Cerebellar cortex (tissue), 1 donor: ENCODE data around the gene SFT2D1.
A peak's percentile ranks its signal among the peaks of the same experiment; 100 is the strongest.
"Not testable (repeated sequence)": the region's sequence is repeated elsewhere in the genome, so short reads cannot be mapped to it uniquely, and the experiment has no call there.

Source experiments
- DNase-seq: peaks from one replicate; pipeline ENCODE4 v3.0.0-alpha.2; 2015; ENCODE audit warnings: low spot score

SFT2D1 gene

DNA sequence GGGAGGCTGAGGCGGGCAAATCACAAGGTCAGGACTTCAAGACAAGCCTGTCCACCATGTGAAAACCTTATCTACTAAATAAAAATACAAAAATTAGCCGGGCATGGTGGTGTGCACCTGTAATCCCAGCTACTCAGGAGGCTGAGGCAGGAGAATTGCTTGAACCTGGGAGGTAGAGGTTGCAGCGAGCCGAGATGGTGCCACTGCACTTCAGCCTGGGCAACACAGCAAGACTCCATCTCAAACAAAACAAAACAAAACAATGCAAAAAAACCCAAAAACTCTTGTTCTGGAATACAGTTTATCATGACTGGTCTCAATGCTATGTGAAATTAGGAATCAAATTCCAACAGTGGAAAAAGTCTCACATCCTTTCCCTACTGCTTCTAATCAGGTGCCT is 20.1 kb upstream of the SFT2D1 start:
- DNase-seq, result not testable (repeated sequence)

GRCh38 chr6:166361077-166361429 is 18.7 kb upstream of the SFT2D1 start:
- DNase-seq, result no peak

DNA sequence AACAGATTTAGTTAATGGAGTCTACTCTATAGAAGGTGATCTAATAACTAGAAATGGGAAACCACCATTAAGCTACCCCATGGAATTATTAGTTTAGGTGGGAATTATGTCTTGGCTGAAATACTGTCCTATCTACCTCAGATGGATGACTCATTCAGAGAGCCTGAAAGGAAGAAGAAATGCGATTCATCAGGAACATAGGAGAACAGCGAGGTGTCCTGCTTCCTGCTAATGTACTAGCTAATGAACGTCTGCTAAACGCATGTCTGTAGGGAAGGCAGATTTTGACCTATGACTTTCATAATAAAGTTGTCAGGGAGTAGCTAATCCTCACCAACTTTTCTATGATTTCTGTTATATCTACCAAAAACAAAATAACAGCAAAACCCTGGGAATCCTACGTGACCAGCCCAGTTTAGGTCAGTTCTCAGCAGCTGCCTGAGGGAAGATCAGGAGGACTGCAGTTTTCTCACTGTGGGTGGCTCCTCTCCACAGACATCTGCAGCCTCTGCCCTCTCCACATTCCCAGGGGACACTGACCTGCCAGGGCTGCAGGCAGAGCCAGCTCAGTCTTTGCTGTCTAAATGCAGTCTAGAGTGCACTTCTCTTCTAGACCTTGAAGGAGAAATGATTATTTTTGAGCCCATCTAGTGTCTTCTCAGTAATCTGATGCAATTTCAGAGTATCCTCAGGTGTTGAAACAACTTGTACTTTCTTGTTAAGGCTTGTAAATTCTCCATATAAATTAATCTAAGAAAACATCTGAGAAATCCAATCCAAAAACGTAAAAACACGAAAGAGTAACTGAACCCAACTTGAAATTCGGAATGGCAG is 18.1 kb upstream of the SFT2D1 start:
- DNase-seq, result no peak

GRCh38 chr6:166355552-166355951 is 13.2 kb upstream of the SFT2D1 start:
- no peak for DNase-seq

DNA sequence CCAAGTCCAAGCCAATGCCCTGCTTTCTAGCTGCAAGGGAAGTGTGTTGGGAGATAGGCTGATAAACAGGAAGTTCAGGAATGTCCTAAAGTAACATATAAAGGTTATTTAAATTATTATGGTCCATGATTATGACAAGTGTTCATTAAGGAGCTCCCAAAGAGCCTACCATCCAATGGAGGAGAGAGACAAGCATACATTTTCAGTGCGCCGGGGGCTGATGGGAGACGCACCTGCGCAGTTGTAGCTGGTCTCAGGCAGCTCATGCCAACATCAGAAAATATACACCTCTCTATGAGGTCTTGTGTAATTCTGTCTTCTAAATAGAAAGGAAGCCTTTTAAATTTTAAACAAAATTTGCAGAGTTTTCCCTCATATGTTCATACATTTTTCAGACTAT is 12.6 kb upstream of the SFT2D1 start:
- DNase-seq, result no peak

GRCh38 chr6:166354143-166354542 is 11.8 kb upstream of the SFT2D1 start:
- DNase-seq, result no peak

DNA sequence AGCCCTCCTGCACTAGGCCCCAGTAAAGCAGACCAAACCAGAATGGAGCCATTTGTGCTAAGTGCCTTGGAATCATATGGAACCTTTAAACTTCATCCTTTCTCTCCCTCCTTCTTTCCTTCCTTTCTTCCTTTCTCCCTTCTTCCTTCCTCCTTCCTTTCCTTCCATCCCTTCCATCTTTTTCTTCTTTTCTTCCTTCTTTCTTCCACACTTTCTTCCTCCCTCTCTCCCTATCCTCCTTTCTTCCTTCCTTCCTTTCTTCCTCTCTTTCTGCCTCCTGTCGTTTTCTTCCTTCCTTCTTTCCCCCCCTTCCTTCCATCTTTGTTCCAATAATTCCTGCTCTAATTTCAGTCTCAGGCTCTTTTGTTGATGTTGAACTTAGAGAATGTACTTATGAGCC is 11.2 kb upstream of the SFT2D1 start:
- DNase-seq, result no peak

DNA sequence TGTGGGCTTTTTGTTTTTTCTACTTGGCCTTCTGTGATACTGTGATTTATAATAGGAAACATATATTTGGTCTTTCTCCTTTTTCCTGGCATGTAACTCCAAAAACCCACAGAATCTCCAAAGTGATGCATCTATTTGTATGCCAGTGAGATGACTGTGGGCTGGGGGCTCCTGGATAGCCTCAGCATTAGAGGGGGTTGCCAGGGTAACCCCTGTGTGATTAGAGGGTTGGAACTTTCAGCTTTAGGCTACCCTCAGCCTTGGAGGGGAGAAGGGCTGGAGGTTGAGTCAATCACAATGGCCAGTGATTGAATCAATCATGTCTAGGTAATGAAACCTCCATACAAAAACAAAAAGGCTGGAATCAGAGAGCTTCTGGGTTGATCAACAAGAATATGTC is 10.6 kb upstream of the SFT2D1 start:
- DNase-seq, result no peak

GRCh38 chr6:166351715-166352285 is 9.5 kb upstream of the SFT2D1 start:
- DNase-seq, result no peak

DNA sequence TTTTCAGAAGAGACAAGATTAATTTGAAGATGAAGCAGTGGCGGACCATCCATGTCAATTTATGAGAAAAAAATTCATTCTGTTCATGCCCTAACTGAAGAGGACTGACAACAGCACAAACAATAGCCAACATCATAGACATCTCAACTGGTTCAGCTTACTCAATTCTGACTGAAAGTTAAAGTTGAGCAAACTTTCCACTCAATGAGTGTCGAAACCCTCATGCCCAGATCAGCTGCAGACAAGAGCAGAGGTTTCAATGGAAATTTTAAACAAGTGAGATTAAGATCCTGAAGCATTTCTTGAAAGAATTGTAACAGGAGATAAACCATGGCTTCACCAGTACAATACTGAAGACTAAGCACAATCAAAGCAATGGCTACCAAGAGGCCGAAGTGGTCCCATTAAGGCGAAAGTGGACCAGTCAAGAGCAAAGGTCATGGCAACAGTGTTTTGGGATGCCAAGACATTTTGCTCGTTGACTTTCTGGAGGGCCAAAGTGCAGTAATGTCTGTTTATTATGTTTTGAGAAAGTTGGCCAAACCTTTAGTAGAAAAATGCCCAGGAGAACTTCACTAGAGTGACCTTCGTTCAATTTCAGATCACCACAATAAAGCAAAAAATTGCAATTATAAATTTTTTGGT is 6.1 kb upstream of the SFT2D1 start:
- no peak for DNase-seq

- DNase-seq, result no peak
Measured at GRCh38 chr6:166346965-166347364, 4.6 kb upstream of the SFT2D1 start.

DNA sequence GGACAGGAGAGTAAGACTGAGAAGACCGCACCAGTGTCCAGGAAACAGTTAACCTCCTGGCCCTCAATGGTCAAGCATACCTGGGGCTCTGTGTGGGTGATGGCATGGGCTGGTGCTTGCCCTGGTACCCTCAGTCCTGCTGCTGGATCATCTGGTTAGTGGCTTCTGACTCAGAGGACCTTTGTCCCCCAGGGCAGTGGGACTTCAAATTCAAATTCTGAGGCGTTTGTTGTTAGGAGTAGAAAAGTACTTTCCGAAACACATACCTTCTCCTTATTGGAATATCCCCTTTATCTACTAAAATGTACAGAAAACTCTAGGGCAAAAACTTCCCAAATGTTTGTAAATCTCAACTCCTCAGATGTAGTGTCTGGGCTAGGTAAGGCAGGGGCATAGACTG is 4.1 kb upstream of the SFT2D1 start:
- no peak for DNase-seq

GRCh38 chr6:166345672-166346071 is 3.3 kb upstream of the SFT2D1 start:
- not testable (repeated sequence) for DNase-seq

DNA sequence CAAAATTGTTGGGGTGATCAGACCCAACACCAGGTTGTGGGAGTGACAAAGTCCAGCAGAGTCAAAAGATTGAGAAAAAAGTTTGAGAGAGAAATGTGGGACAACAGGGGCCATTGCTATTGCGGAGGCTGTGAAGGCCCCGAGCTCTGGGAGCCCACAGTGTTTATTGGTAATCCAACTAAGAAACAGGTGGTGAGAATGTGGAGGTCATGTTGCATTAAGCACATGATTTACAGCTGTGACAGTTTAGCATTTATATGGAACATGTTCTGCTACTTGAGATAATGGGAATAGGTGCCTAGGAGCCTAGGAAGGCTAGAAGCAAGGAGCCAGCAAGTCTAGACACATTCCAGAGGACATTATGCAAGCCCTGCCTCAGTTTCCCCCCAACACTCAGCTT is 2.6 kb upstream of the SFT2D1 start:
- DNase-seq, result not testable (repeated sequence)

DNA sequence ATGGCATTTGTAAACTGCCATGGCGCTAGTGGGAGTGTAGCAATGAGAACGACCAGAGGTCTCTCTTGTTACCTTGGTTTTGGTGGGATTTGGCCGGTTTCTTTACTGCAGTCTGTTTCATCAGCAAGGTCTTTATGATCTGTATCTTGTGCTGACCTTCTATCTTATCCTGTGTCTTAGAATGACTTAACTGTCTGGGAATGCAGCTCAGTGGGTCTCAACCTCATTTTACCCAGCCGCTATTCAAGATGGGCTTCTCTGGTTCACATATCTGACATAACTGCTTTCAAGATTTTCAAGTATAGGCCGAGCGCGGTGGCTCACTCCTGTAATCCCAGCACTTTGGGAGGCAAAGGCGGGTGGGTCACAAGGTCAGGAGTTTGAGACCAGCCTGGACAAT is 1.9 kb upstream of the SFT2D1 start:
- DNase-seq, result no peak

DNA sequence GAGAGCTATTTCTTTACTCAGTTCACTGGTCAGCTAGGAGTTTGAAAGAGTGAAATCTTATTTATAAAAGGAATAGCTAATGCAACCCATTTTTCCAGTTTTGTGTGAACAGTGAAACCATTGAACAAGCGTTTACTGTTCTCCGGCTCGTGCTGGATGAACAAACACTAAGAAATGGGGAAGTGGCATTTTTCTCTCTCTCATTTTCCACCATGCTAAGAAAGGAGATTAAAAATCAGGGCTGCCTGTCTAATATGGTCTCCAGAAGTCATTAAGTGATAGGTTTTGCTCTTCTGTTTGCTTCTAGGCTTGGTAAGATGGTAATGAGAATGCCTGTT is 774 bp upstream of the SFT2D1 start:
- DNase-seq, result no peak

DNA sequence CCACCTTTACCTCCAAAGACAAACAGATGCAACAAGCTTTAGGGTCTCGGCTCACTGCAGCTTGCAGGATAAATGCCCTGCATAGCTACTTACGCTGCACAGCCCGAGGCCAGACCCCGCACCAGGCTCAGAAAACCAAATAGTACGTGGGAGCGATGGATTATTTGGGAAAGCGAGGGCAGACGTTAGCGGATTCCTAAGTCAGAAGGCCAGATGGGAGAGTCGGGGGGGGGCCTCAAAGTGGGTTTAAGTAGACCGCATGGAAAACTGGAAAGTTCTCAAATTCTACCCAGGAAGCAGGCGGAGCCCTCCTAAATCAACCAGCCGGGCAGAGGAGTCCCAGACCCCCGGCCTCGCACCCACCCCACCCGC is 382 bp downstream of the SFT2D1 start:
- DNase-seq, result peak; percentile 24

DNA sequence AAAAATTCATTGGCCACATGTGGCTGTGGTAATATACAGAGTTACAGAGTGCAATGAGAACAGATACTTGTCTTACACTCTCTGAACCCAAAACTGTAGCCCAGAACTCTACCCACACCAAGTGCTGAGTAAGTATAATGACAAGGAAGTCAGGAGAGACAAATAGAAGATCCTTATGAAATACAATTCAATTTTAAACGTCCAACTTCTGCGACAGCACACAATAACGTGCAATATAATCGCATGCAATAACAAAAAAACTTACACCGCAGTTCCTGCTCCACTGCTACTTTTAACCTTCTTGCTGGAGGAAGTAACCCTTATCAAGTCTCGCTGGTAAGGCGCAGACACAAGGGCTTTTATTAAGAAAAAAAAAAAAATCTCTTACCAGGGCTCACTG is 881 bp downstream of the SFT2D1 start:
- no peak for DNase-seq

DNA sequence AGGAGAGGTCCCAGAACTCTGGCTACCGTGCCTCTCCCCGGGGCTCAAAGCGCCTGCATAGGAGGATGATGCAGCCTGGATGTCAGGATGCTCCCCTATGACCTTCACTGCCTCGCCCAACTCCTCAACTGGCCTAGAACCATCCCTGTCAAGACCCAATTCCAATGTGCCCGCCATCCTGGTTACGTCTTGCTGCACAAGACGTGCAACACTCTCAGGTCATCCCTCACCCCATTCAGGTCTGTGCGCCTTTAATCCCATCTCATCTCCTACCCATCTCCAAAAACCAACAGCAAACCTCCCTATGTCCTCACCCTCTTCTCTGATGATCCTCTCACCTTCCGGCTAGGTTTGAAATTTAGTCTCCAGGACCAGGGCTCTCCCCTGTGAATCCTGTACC is 3.5 kb downstream of the SFT2D1 start:
- DNase-seq, result no peak

GRCh38 chr6:166336847-166337246 is 5.5 kb downstream of the SFT2D1 start:
- DNase-seq, result no peak

DNA sequence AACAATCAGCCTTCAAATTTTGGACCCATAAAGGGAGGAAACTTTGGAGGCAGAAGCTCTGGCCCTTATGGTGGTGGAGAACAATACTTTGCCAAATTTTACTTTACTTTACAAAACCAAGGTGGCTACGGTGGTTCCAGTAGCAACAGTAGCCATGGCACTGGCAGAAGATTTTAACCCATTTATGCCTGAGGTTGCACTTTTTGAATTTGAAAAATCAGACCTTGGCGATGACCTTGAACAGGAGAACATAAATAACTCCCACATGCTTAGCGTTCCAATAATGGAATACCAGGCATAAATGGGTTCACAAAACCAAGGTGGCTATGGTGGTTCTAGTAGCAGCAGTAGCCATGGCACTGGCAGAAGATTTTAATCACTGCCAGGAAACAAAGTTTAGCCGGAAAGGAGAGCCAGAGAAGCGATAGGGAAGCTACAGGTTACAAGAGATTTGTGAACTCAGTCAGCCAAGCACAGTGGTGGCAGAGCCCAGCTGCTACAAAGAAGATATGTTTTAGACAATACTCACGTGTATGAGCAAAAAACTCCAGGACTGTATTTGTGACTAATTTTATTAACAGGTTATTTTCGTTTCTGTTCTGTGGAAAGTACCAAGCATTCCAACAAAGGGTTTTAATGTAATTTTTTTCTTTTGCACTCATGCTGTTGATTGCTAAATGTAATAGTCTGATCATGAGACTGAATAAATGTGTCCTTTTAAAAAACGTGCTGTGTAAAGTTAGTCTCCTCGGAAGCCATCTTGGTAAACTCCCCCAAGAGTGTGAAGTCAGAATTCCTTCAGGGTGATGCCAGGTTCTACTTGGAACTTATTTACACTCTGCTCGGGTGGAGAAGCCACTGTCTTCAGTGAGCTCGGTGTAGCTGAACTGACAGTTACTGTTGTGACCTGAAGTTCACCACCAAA is 6.7 kb downstream of the SFT2D1 start:
- DNase-seq, result no peak

- no peak for DNase-seq
Measured at GRCh38 chr6:166334878-166335277, 7.5 kb downstream of the SFT2D1 start.
